Colonic mucosa (tissue), 4 donors: ENCODE data around the gene TBPL1. TPM values are rescaled to one million over a fixed set of nuclear protein-coding genes. Genes with fewer than 3 reads are reported as not detected.

ENCODE experiments used
- DNase-seq: peaks from one replicate; pipeline ENCODE4 v3.0.0-alpha.2; 2020
- H3K27ac ChIP-seq: fragments of 200-600 bp; one replicate; pipeline ENCODE4 v1.8.0; 2021
- H3K27me3 ChIP-seq: fragments of 200-600 bp; one replicate; pipeline ENCODE4 v1.8.0; 2021
- H3K36me3 ChIP-seq: fragments of 200-600 bp; one replicate; pipeline ENCODE4 v1.8.0; 2021
- H3K4me1 ChIP-seq: fragments of 200-600 bp; one replicate; pipeline ENCODE4 v1.8.0; 2021; ENCODE audit warnings: mild to moderate bottlenecking
- H3K4me3 ChIP-seq: fragments of 200-600 bp; one replicate; pipeline ENCODE4 v1.8.0; 2021
- H3K9ac ChIP-seq, 2 donors: one replicate each; pipeline ENCODE4 v1.7.0; 2013; ENCODE audit warnings: control low read depth in 2 of 2, low read depth in 2 of 2, low read length in 2 of 2
- H3K9me3 ChIP-seq: fragments of 200-600 bp; one replicate; pipeline ENCODE4 v1.8.0; 2021
- intact Hi-C: fragments of 100-400 bp; cut with DNase I; formaldehyde crosslinking; loops from one replicate; pipeline ENCODE4 v1.14.1; 2022
- total RNA-seq, 2 donors: library from RNA; stranded (reverse); fragmentation: NEBNext Ultra II Directional in 1 of 2; extraction: Animal tissue kit (Norgen Biotek cat#: 25700) in 1 of 2; gene quantifications; one replicate each; pipeline ENCODE4 v1.2.1, GENCODE V29; 2021
- TF ChIP-seq, protein P1 (sequence below): fragments of 200-600 bp; IDR thresholded peaks from one replicate; pipeline ENCODE4 v1.8.0; 2022; ENCODE audit warnings: antibody characterized with exemption, mild to moderate bottlenecking
- donor health status: healthy.
- donor health status: DM: no; HTN: no; CAD: no.
- donor health status: DM: no; HTN: no; CAD: no.

Gene TBPL1
- total RNA-seq, 2 donors from 2014 or later, result 28.1 to 29.0 TPM

DNA sequence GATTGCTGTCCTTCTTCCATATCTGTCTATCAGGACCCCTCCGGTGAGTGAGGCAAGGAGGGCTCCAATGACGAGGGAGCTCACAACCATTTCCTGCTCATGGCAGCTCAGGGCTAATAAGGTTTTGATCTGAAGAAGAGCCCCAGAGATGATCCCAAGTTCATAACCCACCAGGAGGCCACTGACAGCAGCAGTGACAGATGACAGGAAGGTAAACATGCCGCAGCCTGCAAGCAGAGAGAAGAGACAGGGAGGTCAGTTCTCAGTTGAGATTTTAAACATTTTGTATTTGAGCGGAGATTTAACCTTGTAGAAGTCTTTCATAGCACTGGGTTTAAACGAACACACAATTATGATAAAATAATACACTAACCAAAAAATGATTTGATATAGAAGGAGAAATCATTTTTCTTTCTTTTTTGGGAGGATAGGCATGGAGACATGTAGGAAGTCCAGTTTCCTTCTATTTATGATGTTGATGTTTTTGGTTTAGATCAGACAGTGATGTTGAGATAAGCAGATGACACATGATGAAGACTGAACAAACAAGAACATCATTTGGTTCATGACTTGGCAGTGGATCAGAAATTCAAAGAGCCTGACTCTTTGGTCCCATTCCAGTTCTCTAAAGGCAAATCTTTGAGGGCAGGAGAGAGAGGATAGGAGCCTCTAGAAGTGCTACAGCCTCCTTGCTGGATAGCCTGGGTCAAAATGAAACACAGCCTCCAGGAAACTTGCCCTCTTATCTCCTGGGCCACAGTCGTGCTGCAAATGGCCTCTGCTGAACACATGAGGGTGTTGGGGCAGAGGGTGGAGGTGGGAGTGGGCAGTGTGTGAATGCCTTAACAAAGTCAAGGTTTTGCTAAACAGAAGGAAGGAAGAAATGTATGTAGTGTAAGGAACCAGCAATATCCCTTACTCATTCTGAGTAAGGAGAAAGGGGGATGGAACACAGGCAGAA lies 76.8 kb downstream of the TBPL1 start:
- Histone ChIP-seq H3K9me3 (no peaks in the 10 kb centered on the region), H3K27me3 (no peaks in the 10 kb centered on the region), H3K36me3 (no peaks in the 10 kb centered on the region), H3K4me3 (no peak overlapping the region), H3K27ac (no peak overlapping the region), H3K9ac (no peak overlapping the region), H3K4me1 (no peaks in the 10 kb centered on the region)
- intact Hi-C loops, result no loop called here
- TF ChIP-seq, protein P1, sequence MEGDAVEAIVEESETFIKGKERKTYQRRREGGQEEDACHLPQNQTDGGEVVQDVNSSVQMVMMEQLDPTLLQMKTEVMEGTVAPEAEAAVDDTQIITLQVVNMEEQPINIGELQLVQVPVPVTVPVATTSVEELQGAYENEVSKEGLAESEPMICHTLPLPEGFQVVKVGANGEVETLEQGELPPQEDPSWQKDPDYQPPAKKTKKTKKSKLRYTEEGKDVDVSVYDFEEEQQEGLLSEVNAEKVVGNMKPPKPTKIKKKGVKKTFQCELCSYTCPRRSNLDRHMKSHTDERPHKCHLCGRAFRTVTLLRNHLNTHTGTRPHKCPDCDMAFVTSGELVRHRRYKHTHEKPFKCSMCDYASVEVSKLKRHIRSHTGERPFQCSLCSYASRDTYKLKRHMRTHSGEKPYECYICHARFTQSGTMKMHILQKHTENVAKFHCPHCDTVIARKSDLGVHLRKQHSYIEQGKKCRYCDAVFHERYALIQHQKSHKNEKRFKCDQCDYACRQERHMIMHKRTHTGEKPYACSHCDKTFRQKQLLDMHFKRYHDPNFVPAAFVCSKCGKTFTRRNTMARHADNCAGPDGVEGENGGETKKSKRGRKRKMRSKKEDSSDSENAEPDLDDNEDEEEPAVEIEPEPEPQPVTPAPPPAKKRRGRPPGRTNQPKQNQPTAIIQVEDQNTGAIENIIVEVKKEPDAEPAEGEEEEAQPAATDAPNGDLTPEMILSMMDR, result no peak
- DNase-seq, result no peak

DNA sequence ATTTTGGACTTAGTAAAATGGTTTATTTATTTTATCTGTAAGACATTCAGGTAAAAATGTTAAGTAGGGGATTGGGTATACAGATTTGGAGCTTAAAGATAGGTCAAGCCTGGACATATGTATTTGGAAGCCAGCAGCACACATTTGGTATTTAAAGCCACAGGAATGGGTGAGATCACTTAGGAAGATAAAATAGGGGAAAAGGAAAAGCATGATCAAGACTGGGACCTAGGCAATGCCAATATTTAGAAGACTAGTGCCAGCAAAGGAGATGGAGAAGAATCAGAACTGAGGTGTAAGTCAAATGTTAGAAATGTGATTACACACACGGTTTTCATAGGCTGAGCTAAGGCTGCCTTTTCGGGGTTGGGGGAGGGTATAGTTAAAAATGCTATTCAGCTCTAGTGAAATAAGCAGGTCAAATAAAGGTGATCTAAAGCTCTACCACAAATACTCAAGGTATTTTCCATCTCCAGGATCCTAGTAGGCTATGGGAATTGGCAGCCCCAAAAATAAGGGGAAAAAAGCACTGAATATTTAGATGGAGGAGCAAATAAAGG lies 78.8 kb downstream of the TBPL1 start:
- Histone ChIP-seq H3K4me1 (no peaks in the 10 kb centered on the region), H3K4me3 (no peak overlapping the region), H3K9me3 (no peaks in the 10 kb centered on the region), H3K27me3 (no peaks in the 10 kb centered on the region), H3K36me3 (no peaks in the 10 kb centered on the region), H3K9ac (no peak overlapping the region), H3K27ac (no peak overlapping the region)
- TF ChIP-seq, protein P1, result no peak
- DNase-seq, result no peak
- intact Hi-C loops, result no loop called here

DNA sequence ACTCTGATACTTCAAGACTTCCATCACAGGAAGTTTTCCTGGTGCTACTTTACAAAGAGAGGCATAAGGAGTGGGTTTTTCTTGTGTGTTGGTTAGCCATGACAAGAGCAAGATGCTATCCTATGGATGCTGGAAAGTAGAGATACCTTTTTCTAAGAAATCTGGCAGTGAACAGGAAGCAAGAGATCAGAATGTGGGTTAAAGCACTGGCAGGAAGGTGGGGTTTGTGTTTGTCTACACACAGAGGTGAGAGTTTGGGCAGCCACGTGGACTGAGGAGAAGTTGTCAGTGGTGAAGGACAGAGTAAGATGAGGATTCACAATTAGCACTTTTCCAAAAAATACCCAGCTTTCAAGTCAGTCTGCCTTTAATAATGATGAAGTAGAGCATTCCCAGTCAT lies 81.5 kb downstream of the TBPL1 start:
- Histone ChIP-seq H3K4me3 (no peak overlapping the region), H3K36me3 (no peaks in the 10 kb centered on the region), H3K27me3 (no peaks in the 10 kb centered on the region), H3K4me1 (no peaks in the 10 kb centered on the region), H3K9ac (no peak overlapping the region), H3K27ac (no peak overlapping the region), H3K9me3 (no peaks in the 10 kb centered on the region)
- TF ChIP-seq, protein P1, result no peak
- no peak for DNase-seq
- intact Hi-C loops, result no loop called here

DNA sequence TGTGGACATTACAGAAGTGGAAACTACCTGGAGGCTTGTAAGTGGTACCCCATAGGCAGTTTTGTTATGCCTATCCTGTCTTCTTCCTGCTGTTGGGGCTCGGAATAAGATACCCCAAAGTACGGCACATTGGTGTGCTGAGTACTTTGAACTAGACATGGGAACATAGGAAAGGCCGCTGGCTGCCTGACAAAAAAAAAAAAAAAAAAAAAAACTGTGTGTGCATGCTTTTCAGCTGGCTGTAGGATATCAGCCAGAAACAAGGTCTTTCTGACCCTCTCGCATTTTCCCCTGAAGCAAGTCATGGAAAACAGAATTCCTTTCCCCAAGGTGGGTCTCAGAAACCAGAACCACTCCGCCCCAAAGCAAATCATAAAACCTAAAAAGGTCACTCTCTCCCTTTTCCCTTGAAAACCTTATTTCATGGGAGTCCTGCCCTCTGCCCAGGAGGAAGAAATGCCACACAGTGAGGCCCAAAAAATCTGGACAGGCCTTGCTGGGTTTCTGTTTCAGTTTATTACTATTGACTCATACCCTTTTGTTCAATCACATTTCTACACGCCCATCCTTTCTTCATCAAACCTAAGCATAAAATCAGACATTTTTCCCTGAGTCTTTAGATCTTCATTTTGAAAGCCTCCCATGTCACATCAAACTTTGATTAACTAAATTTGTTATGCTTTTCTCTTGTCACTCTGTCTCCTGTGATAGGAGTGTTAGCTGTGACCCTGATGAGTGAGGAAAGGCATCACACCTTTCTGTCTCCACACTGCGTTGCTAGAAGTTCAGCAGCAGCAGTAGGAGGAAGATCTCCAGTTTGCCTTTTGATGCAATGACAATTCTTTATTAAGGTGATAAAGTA lies 82.2 kb downstream of the TBPL1 start:
- Histone ChIP-seq H3K4me1 (no peaks in the 10 kb centered on the region), H3K4me3 (no peak overlapping the region), H3K9ac (peak overlapping the region in 1 of 2 donors; percentile 1), H3K9me3 (no peaks in the 10 kb centered on the region), H3K27ac (peak overlapping the region; percentile 75), H3K36me3 (no peaks in the 10 kb centered on the region), H3K27me3 (no peaks in the 10 kb centered on the region)
- intact Hi-C loops, result no loop called here
- TF ChIP-seq, protein P1, result no peak
- no peak for DNase-seq

DNA sequence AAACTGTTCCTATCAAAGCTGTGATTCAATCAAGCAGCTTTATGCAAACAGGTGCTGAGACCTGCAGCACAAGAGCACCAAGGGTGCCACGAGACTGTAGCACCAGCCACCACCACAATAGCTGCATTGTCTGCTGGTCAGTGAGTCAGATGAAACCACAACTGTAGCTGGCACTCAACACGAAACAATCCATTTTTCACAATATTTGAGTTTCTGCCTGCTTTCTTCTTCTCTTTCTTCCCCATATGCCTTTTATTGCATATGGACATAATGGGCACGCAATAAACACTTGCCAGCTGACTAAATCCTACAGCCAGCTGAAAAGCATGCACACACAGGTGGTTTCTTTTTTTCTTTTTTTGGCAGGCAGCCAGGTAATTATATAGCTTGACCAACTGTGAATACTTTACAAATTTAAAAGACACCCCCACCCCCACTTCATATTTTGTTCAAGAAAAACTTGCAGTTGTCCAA lies 82.8 kb downstream of the TBPL1 start:
- Histone ChIP-seq H3K27me3 (no peaks in the 10 kb centered on the region), H3K9ac (no peak overlapping the region), H3K36me3 (no peaks in the 10 kb centered on the region), H3K4me1 (no peaks in the 10 kb centered on the region), H3K9me3 (no peaks in the 10 kb centered on the region), H3K27ac (peak overlapping the region; percentile 75), H3K4me3 (no peak overlapping the region)
- DNase-seq, result peak; percentile 59
- intact Hi-C loops, result no loop called here
- TF ChIP-seq, protein P1, result no peak
